Left ventricle myocardium inferior (tissue), 1 donor: ENCODE measurements around the gene GPR176. TPM values are rescaled to one million over a fixed set of nuclear protein-coding genes. Genes with fewer than 3 reads are reported as not detected.

ENCODE experiments used
- DNase-seq: peaks from one replicate; pipeline ENCODE4 v3.0.0-alpha.2; 2020
- H3K27ac ChIP-seq: fragments of 200-600 bp; replicated peaks from 2 replicates; pipeline ENCODE4 v1.8.0; 2021
- H3K27me3 ChIP-seq: fragments of 200-600 bp; 2 replicates; pipeline ENCODE4 v1.8.0; 2021; ENCODE audit warnings: low read depth
- H3K36me3 ChIP-seq: fragments of 200-600 bp; 2 replicates; pipeline ENCODE4 v1.8.0; 2021
- H3K4me1 ChIP-seq: fragments of 200-600 bp; 2 replicates; pipeline ENCODE4 v1.8.0; 2021
- H3K4me3 ChIP-seq: fragments of 200-600 bp; 2 replicates; pipeline ENCODE4 v1.8.0; 2021; ENCODE audit warnings: mild to moderate bottlenecking, moderate library complexity
- H3K9me3 ChIP-seq: fragments of 200-600 bp; replicated peaks from 2 replicates; pipeline ENCODE4 v1.8.0; 2021
- CTCF ChIP-seq: fragments of 200-600 bp; IDR thresholded peaks from 2 replicates; pipeline ENCODE4 v1.8.0; 2021; ENCODE audit warnings: antibody characterized with exemption, mild to moderate bottlenecking, borderline replicate concordance
- intact Hi-C: fragments of 100-400 bp; cut with micrococcal nuclease; formaldehyde crosslinking; loops from one replicate; pipeline ENCODE4 v1.11.0; 2022
- total RNA-seq: library from RNA; stranded (reverse); fragmentation: NEBNext Ultra II Directional; extraction: Animal tissue kit (Norgen Biotek cat#: 25700); gene quantifications from one replicate; pipeline ENCODE4 v1.2.1, GENCODE V29; 2021
- donor health status: DM: no; HTN: yes; CAD: no; lungs with severe emphysema.

The GPR176 gene
- total RNA-seq, 1 donor from 2014 or later, result 1.6 TPM

GRCh38 chr15:39880718-39881387 is 39.2 kb downstream of the GPR176 start:
- Histone ChIP-seq H3K4me3 (no peak overlapping the region), H3K4me1 (no peaks in the 10 kb centered on the region), H3K36me3 (no peaks in the 10 kb centered on the region), H3K27me3 (peaks cover 8% of the 10 kb centered on the region), H3K27ac (no peak overlapping the region), H3K9me3 (no peaks in the 10 kb centered on the region)
- TF ChIP-seq CTCF, result no peak
- DNase-seq, result no peak
- intact Hi-C loops, result no loop called here

- Histone ChIP-seq H3K27ac (no peak overlapping the region), H3K9me3 (no peaks in the 10 kb centered on the region), H3K4me1 (no peaks in the 10 kb centered on the region), H3K36me3 (no peaks in the 10 kb centered on the region), H3K27me3 (peaks cover 8% of the 10 kb centered on the region), H3K4me3 (no peak overlapping the region)
- intact Hi-C loops, result no loop called here
- no peak for DNase-seq
- no peak for TF ChIP-seq CTCF
Observed at GRCh38 chr15:39878406-39878785, 41.7 kb downstream of the GPR176 start.

GRCh38 chr15:39874890-39875549 is 45.0 kb downstream of the GPR176 start:
- Histone ChIP-seq H3K4me3 (no peak overlapping the region), H3K27me3 (no peaks in the 10 kb centered on the region), H3K36me3 (no peaks in the 10 kb centered on the region), H3K4me1 (peaks cover 1% of the 10 kb centered on the region), H3K9me3 (no peaks in the 10 kb centered on the region), H3K27ac (no peak overlapping the region)
- intact Hi-C loops, result loop anchor here (5.0 kb wide), 1 partner anchor 88 kb away; no protein-coding TSS in a partner anchor
- DNase-seq, result no peak
- TF ChIP-seq CTCF, result peak; percentile 62

GRCh38 chr15:39873978-39874377 is 46.1 kb downstream of the GPR176 start:
- Histone ChIP-seq H3K4me3 (no peak overlapping the region), H3K9me3 (no peaks in the 10 kb centered on the region), H3K27me3 (no peaks in the 10 kb centered on the region), H3K4me1 (peaks cover 10% of the 10 kb centered on the region), H3K27ac (no peak overlapping the region), H3K36me3 (no peaks in the 10 kb centered on the region)
- DNase-seq, result no peak
- intact Hi-C loops, result loop anchor here (5.0 kb wide), 1 partner anchor 87 kb away; no protein-coding TSS in a partner anchor
- no peak for TF ChIP-seq CTCF

- intact Hi-C loops, result loop anchor here (5.0 kb wide), 1 partner anchor 83 kb away; no protein-coding TSS in a partner anchor
- Histone ChIP-seq H3K4me1 (peaks cover 16% of the 10 kb centered on the region), H3K36me3 (no peaks in the 10 kb centered on the region), H3K27ac (no peak overlapping the region), H3K4me3 (no peak overlapping the region), H3K9me3 (no peaks in the 10 kb centered on the region), H3K27me3 (no peaks in the 10 kb centered on the region)
- TF ChIP-seq CTCF, result no peak
- no peak for DNase-seq
Observed at GRCh38 chr15:39870537-39870936, 49.5 kb downstream of the GPR176 start.
